NCI-H2081 treated with DMSO at 0.1 percent for 48 hours (cell line): Measurements from ENCODE around the gene GAS6.
"Not testable (repeated sequence)": the region's sequence is repeated elsewhere in the genome, so short reads cannot be mapped to it uniquely, and the experiment has no call there.

ENCODE experiments used
- DNase-seq: peaks from one replicate; lab custom pipeline; 2025; lab: John Stamatoyannopoulos, UW

Gene GAS6

GRCh38 chr13:113837560-113838355 is 26.1 kb downstream of the GAS6 start:
- no peak for DNase-seq

GRCh38 chr13:113836768-113837559 is 26.9 kb downstream of the GAS6 start:
- no peak for DNase-seq

- no peak for DNase-seq
Measured at GRCh38 chr13:113835461-113836270, 28.2 kb downstream of the GAS6 start.

- no peak for DNase-seq
Measured at GRCh38 chr13:113834496-113835200, 29.2 kb downstream of the GAS6 start.

GRCh38 chr13:113834006-113834405 is 29.9 kb downstream of the GAS6 start:
- not testable (repeated sequence) for DNase-seq

GRCh38 chr13:113833111-113833830 is 30.6 kb downstream of the GAS6 start:
- DNase-seq = no peak

- DNase-seq = no peak
Measured at GRCh38 chr13:113832631-113833030, 31.2 kb downstream of the GAS6 start.

GRCh38 chr13:113832205-113832604 is 31.7 kb downstream of the GAS6 start:
- DNase-seq = no peak

- no peak for DNase-seq
Measured at GRCh38 chr13:113831061-113831460, 32.8 kb downstream of the GAS6 start.

- DNase-seq = not testable (repeated sequence)
Measured at GRCh38 chr13:113830426-113830950, 33.4 kb downstream of the GAS6 start.

GRCh38 chr13:113828282-113828825 is 35.5 kb downstream of the GAS6 start:
- no peak for DNase-seq

- no peak for DNase-seq
Measured at GRCh38 chr13:113827021-113827420, 36.9 kb downstream of the GAS6 start.

- not testable (repeated sequence) for DNase-seq
Measured at GRCh38 chr13:113826446-113826845, 37.4 kb downstream of the GAS6 start.

- DNase-seq = no peak
Measured at GRCh38 chr13:113825841-113826240, 38.0 kb downstream of the GAS6 start.

GRCh38 chr13:113823771-113824170 is 40.1 kb downstream of the GAS6 start:
- DNase-seq = no peak

- DNase-seq = no peak
Measured at GRCh38 chr13:113822956-113823744, 40.7 kb downstream of the GAS6 start.

GRCh38 chr13:113822266-113822665 is 41.6 kb downstream of the GAS6 start:
- DNase-seq = no peak

- DNase-seq = no peak
Measured at GRCh38 chr13:113821847-113822246, 42.0 kb downstream of the GAS6 start.

GRCh38 chr13:113820813-113821651 is 42.8 kb downstream of the GAS6 start:
- DNase-seq = no peak
